ENCODE measurements around the gene NRG3.

DNA sequence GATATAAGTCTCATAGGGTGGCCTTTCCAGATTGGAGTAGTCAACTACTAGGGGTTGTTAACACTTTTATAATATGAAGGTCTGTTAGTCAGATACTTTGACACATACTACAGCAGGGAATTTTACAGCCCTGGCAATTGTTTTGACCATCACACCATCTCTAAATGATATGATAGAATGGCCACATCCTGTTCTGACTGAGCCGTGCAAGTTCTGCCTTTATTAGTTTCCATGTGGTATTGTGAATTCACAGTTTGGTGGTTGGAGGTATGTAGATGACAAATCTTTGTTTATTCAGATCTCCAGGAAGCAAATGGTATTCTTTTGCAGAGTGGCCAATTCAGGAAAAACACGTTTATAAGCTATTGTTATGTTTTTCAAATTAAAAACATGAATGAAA, 83.0 kb downstream of the NRG3 start:
- TF ChIP-seq, protein P1, sequence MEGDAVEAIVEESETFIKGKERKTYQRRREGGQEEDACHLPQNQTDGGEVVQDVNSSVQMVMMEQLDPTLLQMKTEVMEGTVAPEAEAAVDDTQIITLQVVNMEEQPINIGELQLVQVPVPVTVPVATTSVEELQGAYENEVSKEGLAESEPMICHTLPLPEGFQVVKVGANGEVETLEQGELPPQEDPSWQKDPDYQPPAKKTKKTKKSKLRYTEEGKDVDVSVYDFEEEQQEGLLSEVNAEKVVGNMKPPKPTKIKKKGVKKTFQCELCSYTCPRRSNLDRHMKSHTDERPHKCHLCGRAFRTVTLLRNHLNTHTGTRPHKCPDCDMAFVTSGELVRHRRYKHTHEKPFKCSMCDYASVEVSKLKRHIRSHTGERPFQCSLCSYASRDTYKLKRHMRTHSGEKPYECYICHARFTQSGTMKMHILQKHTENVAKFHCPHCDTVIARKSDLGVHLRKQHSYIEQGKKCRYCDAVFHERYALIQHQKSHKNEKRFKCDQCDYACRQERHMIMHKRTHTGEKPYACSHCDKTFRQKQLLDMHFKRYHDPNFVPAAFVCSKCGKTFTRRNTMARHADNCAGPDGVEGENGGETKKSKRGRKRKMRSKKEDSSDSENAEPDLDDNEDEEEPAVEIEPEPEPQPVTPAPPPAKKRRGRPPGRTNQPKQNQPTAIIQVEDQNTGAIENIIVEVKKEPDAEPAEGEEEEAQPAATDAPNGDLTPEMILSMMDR (IDR thresholded peaks at IDR 0.05), result no peak
- no peak for TF ChIP-seq POLR2A (IDR thresholded peaks at IDR 0.05)
